Measurements from ENCODE around the gene ZBTB17. TPM values are rescaled to one million over a fixed set of nuclear protein-coding genes. Genes with fewer than 3 reads are reported as not detected.
A peak's percentile ranks its signal among the peaks of the same experiment; 100 is the strongest.
"Not testable (repeated sequence)": the region's sequence is repeated elsewhere in the genome, so short reads cannot be mapped to it uniquely, and the experiment has no call there.

Gene ZBTB17
- total RNA-seq, 1 donor from 2014 or later: 49.2 TPM

- no peak for DNase-seq (ENCODE audit: low read depth in 2 of 2)
Measured at GRCh38 chr1:15935056-15935950, 40.6 kb downstream of the ZBTB17 start.

GRCh38 chr1:15934211-15935055 lies 41.5 kb downstream of the ZBTB17 start:
- no peak for DNase-seq (ENCODE audit: low read depth in 2 of 2)

GRCh38 chr1:15933684-15934083 lies 42.2 kb downstream of the ZBTB17 start:
- no peak for DNase-seq (ENCODE audit: low read depth in 2 of 2)

- no peak for DNase-seq (ENCODE audit: low read depth in 2 of 2)
Measured at GRCh38 chr1:15932612-15933011, 43.3 kb downstream of the ZBTB17 start.

DNA sequence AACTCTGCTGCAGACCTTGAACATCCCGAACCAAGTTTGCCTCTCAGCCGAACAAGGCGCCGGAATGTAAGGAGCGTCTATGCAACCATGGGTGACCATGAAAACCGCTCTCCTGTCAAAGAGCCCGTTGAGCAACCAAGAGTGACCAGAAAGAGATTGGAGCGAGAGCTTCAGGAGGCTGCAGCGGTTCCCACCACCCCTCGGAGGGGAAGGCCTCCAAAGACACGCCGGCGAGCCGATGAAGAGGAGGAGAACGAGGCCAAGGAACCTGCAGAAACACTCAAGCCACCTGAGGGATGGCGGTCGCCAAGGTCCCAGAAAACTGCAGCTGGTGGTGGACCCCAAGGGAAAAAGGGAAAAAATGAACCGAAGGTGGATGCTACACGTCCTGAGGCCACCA lies 44.0 kb downstream of the ZBTB17 start:
- DNase-seq (ENCODE audit: low read depth in 2 of 2): no peak

DNA sequence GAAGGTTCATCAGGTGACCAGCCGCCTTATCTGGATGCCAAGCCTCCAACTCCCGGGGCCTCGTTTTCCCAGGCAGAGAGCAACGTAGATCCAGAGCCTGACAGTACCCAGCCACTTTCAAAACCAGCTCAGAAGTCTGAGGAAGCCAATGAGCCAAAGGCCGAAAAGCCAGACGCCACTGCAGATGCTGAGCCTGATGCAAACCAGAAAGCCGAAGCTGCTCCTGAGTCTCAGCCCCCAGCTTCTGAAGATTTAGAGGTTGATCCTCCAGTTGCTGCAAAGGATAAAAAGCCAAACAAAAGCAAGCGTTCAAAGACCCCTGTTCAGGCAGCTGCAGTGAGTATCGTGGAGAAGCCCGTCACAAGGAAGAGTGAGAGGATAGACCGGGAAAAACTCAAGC lies 44.5 kb downstream of the ZBTB17 start:
- no peak for DNase-seq (ENCODE audit: low read depth in 2 of 2)

- DNase-seq (ENCODE audit: low read depth in 2 of 2): no peak
Measured at GRCh38 chr1:15928971-15929965, 46.6 kb downstream of the ZBTB17 start.

DNA sequence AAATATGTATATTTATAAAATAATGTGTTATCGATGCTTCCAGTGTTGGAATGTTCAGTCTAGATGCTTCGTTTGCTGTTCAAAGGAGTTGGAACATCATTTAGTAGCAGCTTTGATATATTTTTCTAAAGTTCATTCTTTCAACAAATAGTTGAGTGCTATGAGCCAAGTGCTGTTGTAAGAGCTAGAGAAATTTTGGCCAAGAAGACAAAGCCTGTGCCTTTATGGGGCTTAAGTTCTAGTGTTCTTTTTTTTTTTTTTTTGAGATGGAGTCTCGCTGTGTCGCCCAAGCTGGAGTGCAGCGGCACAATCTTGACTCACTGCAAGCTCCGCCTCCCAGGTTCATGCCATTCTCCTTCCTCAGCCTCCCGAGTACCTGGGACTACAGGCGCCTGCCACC lies 49.5 kb downstream of the ZBTB17 start:
- not testable (repeated sequence) for DNase-seq (ENCODE audit: low read depth in 2 of 2)

DNA sequence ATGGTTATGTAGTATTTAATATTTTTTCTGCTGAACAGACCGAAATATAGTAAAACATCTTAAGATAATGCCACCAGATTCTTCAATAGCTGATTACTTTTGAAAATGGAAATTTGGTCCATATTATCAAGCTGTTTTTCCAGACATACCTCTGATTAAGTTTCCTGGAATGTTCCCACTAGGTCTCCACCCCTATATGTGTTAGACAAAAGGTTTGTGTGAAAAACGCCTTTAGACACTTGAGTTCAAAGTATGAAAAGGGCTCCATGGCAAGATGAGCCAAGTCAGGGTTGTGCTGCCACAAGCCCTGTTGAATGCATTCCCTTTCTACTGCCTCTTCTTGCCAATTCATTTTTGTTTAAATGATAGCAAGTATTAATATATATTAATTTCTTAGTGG lies 52.7 kb downstream of the ZBTB17 start:
- peak in 1 of 2 donors; percentile 47 for DNase-seq (ENCODE audit: low read depth in 2 of 2)

- no peak for DNase-seq (ENCODE audit: low read depth in 2 of 2)
Measured at GRCh38 chr1:15918962-15919715, 56.8 kb downstream of the ZBTB17 start.

DNA sequence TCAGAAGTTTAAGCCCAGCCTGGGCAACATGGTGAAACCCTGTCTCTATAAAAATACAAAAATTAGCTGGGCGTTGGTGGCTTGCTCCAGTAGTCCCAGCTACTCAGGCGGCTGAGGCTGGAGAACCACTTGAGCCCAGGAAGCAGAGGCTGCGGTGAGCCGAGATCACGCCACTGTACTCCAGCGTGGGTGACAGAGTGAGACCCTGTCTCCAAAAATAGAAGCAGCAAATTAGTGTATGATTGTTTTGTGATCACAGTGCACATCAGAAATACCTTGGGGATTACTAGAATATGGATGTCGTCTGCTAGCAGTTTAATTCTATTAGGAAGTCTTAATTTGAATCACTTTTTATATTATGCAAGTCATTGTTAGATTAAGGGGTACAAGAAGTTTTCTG lies 59.0 kb downstream of the ZBTB17 start:
- DNase-seq (ENCODE audit: low read depth in 2 of 2): no peak

GRCh38 chr1:15916417-15916816 lies 59.5 kb downstream of the ZBTB17 start:
- peak in 1 of 2 donors; percentile 25 for DNase-seq (ENCODE audit: low read depth in 2 of 2)

GRCh38 chr1:15915991-15916390 lies 59.9 kb downstream of the ZBTB17 start:
- peak; percentile 38 to 51 for DNase-seq (ENCODE audit: low read depth in 2 of 2)

GRCh38 chr1:15913607-15914006 lies 62.3 kb downstream of the ZBTB17 start:
- not testable (repeated sequence) for DNase-seq (ENCODE audit: low read depth in 2 of 2)

- DNase-seq (ENCODE audit: low read depth in 2 of 2): no peak
Measured at GRCh38 chr1:15911927-15912326, 64.0 kb downstream of the ZBTB17 start.

DNA sequence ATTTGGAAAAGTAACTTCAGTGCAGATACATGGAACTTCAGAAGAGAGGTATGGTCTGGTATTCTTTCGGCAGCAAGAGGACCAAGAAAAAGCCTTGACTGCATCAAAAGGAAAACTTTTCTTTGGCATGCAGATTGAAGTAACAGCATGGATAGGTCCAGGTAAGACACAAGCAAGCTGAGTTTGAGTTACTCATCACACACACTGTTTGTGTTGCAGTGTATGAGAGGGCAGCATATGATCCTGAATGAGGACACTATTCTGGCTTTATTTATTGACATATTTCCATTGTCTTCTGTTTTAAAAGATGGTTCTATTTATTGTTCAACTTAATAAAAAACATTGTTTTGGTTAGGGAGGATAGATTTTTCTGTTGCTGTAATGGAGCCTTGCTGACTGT lies 64.8 kb downstream of the ZBTB17 start:
- DNase-seq (ENCODE audit: low read depth in 2 of 2): no peak

DNA sequence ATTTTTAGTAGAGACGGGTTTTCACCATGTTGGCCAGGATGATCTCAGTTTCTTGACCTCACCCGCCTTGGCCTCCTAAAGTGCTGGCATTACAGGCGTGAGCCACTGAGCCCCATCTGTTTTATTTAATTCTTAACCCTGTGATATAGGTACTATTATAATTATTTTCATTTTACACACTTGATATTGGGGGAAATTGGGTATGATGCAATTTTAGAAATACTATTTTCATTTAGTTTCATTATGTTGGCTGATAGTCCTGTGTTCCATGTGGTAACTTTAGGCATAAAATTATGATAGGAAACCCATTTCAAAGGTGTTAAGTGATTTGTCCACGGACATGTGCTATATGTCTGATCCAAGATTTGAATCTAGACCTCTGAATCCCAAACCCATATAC lies 67.3 kb downstream of the ZBTB17 start:
- DNase-seq (ENCODE audit: low read depth in 2 of 2): no peak

DNA sequence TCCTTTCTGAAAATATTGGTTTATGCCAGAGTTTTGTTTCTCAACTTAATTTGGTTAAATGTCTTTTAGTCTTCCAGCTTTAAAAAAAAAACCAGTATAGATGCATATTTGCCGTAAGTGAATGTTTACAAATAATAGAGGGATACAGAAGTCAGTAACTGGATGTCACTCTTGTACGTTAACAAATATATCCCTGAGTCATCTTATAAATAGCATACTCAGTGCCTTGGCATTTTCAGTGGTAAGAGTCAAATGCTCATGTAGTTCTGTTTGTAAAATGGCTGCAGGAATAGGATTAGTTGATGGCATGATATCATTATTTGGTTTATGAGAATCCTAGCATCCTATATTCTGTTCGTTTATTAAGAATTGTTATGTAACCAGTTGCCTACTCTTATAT lies 73.0 kb downstream of the ZBTB17 start:
- peak in 1 of 2 donors; percentile 65 for DNase-seq (ENCODE audit: low read depth in 2 of 2)

- no peak for DNase-seq (ENCODE audit: low read depth in 2 of 2)
Measured at GRCh38 chr1:15900662-15901279, 75.1 kb downstream of the ZBTB17 start.

- no peak for DNase-seq (ENCODE audit: low read depth in 2 of 2)
Measured at GRCh38 chr1:15899266-15899665, 76.6 kb downstream of the ZBTB17 start.
